Stomach (tissue), 4 donors: ENCODE results near the gene GAB1.

ENCODE experiments used
- CTCF ChIP-seq, 7 experiments: fragments of 450-650 bp in 4 of 7; fragments of 200-600 bp in 3 of 7; sonication (generic) in 3 of 7; IDR thresholded peaks; one replicate each; pipeline ENCODE4 v1.5.1; 2016 to 2019; ENCODE audit warnings: antibody characterized with exemption in 7 of 7, control low read depth in 2 of 7, mild to moderate bottlenecking in 1 of 7
- POLR2AphosphoS5 ChIP-seq, 3 donors: sonication (generic); formaldehyde crosslinking; IDR thresholded peaks; one replicate each; pipeline ENCODE4 v1.6.1; 2016; ENCODE audit warnings: antibody characterized with exemption in 3 of 3

- TF ChIP-seq CTCF (IDR thresholded peaks at IDR 0.05) (no peak), POLR2AphosphoS5 (IDR thresholded peaks at IDR 0.05) (no peak)
Measured at GRCh38 chr4:143386812-143387211, 50.1 kb downstream of the GAB1 start.
